DLD1 (cell line): Measurements from ENCODE around the gene PLEKHS1.

Experiments
- in situ Hi-C: cut with HindIII; loops from 2 replicates; pipeline ENCODE4 v1.10.0; 2017; ENCODE audit warnings: low sequenced_read_pairs

The PLEKHS1 gene

GRCh38 chr10:113751181-113751732 is at the start of gene PLEKHS1:
Gene PLEKHS1 (plus strand): TSS chr10:113751682. CDS start chr10:113755278, 3,596 bp downstream.
- in situ Hi-C loops: no loop called here

DNA sequence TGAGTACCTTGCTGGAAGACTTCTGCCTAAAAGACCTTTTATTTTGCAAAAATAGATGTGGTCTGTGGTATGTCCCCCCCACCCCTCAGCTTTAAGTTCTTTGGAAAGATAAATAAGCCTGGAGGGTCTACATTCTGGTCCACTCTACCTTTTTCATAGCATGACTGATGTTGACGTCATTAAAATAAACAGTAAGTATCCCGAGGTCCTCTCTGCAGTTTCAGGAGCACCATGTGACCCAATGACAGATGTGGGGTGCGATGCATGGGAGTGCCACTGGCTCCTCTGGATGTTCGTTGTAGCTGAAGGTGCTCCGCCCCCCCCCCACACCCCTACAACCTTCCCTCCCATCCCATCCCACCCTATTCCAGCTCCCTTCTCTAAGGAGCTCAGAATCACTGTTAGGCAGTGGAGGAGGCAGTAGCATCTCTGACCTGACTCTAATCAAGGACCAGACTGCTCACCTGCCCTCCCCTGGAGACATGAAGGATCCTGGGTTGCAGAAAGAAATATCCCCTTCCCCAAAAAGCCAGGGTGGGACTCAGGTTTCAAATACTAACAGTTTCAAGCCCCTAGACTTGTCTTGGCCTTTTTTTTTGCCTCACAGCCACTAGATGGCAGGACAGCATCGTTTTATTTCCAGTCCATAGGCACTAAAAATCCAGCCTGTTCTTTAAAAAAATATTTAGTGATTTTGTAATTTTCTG is 46.7 kb upstream of the PLEKHS1 start:
- in situ Hi-C loops: no loop called here

GRCh38 chr10:113705344-113705652 is 46.2 kb upstream of the PLEKHS1 start:
- in situ Hi-C loops: no loop called here

DNA sequence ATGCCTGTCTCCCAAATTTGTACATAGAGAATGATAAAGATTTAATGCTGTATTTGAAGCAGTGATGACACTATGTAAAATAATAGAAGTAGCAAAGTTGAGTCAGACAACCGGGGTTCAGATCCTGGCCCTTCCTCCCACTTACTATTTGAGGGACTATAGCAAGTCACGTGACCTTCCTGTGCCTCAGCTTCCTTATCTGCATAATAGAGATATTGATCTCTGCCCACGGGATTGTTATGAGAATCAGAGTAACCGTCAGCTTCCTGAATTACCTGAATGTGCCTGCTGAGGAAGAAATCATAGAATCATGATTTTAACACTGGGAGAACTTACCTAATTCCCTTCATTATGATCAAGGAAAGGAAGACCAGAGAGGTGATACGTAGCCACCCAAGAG is 44.9 kb upstream of the PLEKHS1 start:
- in situ Hi-C loops: no loop called here

GRCh38 chr10:113708640-113709039 is 42.8 kb upstream of the PLEKHS1 start:
- in situ Hi-C loops: no loop called here

DNA sequence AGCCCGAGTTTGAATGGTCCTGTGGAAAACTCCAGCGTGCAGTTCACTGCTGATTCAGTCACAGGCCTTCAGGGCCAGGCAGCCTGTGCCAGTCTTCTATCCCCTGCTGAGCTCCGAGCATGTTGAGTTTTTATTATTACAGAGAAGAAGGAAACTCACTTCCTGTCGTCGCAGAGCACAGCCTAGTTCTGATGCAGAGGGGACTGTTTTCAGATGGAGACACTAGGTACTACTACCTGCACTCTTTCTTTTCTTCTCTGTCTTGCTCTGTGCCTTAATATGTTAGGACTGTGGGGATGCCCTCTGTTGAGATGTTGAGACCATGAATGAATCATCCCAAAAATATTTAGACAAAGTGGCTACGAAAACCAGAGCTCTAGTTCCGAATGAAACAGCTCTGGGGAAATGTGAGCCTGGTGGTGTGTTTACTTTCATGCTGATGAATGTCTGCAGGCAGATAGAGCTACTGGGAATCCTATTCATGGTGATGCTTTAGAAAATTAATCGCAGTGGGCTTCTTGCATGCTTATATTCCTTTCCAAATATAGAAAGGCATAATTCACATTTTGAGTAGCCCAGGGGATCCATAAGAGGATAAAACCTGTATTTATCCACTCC is 42.2 kb upstream of the PLEKHS1 start:
- in situ Hi-C loops: no loop called here

GRCh38 chr10:113711142-113711541 is 40.3 kb upstream of the PLEKHS1 start:
- in situ Hi-C loops: no loop called here

DNA sequence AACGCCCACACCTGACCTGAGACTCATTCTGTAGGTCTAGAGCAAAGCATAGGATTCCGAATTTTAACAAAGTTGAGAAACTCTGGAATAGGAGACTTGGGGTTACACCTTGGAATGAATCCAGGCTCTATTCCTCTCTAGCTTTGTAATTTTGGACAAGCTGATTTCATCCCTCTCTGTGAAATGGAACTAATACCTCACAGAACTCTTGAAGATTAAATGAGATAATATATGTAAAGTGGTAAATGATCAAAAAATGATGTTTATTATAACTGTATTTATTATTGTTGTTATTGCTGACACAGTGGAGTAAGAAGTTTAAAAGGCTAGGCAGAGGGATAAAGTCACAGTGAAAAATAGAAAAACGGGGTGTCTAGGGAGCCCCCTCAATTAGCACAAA is 39.5 kb upstream of the PLEKHS1 start:
- in situ Hi-C loops: no loop called here

DNA sequence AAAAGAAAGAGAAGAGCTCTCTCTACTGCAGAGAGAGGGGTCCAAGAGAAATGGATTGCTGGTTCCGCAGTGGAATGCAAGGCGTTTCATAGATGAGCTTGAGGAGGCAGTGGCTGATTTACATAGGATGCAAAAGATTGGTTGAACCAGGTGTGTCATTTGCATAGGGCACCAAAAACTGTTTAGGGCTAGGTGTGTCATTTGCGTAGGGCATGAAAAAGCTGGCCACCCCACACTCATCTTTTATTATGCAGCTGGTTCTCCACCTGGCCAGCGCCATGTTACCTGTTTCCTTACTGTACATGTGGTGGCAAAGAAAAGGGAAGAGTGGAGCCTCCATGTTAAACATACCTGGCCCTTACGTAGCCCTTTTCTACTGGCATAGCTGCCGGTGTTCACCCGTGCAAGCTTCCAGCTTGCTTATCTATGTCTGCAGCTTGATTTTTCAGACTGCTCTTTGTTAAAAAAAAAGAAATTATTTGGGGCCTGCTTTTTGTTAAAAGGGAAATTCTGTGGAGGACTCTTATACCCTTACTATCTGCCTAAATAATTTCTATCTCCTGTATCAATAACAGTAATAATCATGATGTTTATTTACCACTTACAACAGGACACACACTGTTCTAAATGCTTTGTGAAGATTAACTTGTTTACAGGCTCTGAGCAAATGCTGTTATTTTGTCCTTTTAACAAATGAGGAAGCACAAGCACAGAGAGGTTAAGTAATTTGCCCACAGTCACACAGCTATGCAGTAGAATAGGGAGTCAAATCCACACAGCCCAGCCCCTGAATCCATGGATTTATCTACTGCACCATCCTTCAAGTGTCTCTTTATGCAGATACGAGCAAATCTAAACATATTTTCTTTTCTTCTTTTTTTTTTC is 38.5 kb upstream of the PLEKHS1 start:
- in situ Hi-C loops: no loop called here

DNA sequence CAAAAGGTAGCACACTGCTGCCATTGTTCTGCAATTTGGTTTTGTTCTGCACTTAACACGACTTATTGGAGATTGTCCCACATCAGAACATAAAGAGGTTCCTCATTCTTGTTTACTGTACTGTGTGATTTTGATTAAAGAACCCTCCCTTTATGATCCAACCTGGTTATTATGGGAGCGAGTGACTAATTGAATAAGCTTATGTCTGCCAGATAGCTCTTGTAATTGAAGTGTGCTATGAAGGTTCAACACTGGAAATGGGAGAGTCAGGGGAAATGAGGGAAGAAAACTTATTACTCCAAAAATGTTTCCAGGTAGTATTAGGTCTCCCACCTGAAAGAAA is 37.9 kb upstream of the PLEKHS1 start:
- in situ Hi-C loops: no loop called here

- in situ Hi-C loops: no loop called here
Measured at GRCh38 chr10:113716109-113716910, 35.2 kb upstream of the PLEKHS1 start.

GRCh38 chr10:113718969-113719822 is 32.3 kb upstream of the PLEKHS1 start:
- in situ Hi-C loops: no loop called here

GRCh38 chr10:113720386-113720785 is 31.1 kb upstream of the PLEKHS1 start:
- in situ Hi-C loops: no loop called here

GRCh38 chr10:113732160-113732881 is 19.2 kb upstream of the PLEKHS1 start:
- in situ Hi-C loops: no loop called here

- in situ Hi-C loops: no loop called here
Measured at GRCh38 chr10:113732966-113733365, 18.5 kb upstream of the PLEKHS1 start.

DNA sequence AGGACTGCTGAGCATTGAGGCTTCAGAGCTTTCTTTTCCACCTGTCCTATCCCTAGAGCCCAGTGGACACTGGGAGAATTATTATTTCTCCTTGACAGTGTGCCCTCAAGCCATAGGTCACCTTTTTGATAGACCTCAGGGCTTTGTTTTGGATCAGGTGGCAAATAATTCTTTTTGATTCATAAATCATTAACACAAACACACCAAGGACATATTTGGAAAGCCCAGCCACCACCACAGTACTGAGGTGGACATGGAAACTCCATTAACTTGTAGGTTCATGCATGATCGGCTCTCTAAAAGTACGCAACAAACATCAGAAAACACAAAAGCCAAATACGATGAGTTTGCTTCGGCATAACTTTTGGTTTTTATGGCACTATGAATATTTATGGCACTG is 17.8 kb upstream of the PLEKHS1 start:
- in situ Hi-C loops: no loop called here

DNA sequence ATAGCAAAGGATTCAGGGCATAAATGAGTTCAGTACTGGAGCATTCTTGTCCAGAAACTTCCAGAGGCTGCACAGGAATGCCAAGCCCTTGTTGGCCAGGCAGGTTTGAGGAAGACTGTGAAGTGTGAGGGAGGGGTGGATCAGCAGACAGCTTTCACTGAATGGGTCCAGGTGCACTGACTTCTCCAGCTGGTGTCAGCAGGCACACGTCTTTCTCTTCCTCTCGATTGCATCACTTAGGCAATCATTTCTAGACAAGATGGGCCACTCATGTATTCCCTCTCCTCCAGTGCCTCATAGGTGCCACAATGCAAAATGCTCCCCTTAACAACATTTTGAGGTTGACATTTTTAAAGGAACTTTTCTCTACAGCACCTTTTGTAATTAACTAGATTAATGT is 15.6 kb upstream of the PLEKHS1 start:
- in situ Hi-C loops: no loop called here

GRCh38 chr10:113736576-113736975 is 14.9 kb upstream of the PLEKHS1 start:
- in situ Hi-C loops: no loop called here

- in situ Hi-C loops: no loop called here
Measured at GRCh38 chr10:113739031-113739430, 12.5 kb upstream of the PLEKHS1 start.
